Measurements from ENCODE around the gene FOXP1.
"Not testable (repeated sequence)": the region's sequence is repeated elsewhere in the genome, so short reads cannot be mapped to it uniquely, and the experiment has no call there.

Gene FOXP1

DNA sequence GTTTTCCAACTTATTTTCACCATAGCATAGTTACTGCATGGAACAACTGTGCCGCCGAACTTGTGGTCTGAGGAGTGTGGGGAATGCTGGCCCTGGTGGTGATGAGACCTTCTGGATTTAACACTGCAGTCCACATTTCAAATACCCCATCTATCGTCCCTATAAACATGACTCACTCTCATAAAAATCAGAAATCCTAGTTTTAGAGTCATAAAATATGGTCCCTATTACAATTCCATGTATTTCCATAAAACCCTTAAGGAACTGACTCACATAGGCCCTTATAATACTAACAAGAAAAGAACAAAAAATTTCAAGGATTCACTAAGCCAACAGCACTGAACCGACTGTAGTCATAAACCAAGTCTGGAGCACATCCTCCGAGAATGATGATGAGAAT lies 147.2 kb downstream of the FOXP1 start:
- no peak overlapping the region for H3K4me3 ChIP-seq (ENCODE audit: severe bottlenecking)
- TF ChIP-seq, protein P1, sequence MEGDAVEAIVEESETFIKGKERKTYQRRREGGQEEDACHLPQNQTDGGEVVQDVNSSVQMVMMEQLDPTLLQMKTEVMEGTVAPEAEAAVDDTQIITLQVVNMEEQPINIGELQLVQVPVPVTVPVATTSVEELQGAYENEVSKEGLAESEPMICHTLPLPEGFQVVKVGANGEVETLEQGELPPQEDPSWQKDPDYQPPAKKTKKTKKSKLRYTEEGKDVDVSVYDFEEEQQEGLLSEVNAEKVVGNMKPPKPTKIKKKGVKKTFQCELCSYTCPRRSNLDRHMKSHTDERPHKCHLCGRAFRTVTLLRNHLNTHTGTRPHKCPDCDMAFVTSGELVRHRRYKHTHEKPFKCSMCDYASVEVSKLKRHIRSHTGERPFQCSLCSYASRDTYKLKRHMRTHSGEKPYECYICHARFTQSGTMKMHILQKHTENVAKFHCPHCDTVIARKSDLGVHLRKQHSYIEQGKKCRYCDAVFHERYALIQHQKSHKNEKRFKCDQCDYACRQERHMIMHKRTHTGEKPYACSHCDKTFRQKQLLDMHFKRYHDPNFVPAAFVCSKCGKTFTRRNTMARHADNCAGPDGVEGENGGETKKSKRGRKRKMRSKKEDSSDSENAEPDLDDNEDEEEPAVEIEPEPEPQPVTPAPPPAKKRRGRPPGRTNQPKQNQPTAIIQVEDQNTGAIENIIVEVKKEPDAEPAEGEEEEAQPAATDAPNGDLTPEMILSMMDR (IDR thresholded peaks at IDR 0.05; ENCODE audit: poor library complexity, severe bottlenecking), result no peak
- H3K27me3 ChIP-seq (ENCODE audit: insufficient read depth, poor library complexity, severe bottlenecking), result no peaks in the 10 kb centered on the region
- H3K4me1 ChIP-seq (ENCODE audit: insufficient read depth, poor library complexity, severe bottlenecking), result peaks cover 54% of the 10 kb centered on the region
- no peaks in the 10 kb centered on the region for H3K9me3 ChIP-seq (ENCODE audit: severe bottlenecking)
- no peak for DNase-seq (ENCODE audit: low spot score)
- peaks cover 6% of the 10 kb centered on the region; the same call in 1 of the 2 replicates for H3K36me3 ChIP-seq (ENCODE audit: low read depth)
- peak; percentile 37; the same call in 1 of the 3 replicates for ATAC-seq (ENCODE audit: low read depth)
- H3K27ac ChIP-seq (ENCODE audit: poor library complexity, severe bottlenecking), result peak overlapping the region; percentile 73

DNA sequence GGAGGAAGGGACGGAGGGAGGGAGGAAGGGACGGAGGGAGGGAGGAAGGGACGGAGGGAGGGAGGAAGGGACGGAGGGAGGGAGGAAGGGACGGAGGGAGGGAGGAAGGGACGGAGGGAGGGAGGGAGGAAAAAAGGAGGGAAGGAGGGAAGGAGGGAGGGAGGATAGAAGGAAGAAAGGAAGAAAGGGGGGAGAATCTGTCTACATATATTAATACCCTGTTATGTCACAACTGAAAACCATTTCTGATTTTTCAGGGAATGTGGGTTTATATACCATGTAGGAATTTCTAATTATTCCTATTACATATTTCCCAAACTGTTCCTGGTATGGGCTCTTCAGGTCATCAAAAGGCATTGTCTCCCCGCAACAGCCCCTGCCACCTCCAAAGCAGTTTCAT lies 147.7 kb downstream of the FOXP1 start:
- not testable (repeated sequence) for H3K36me3 ChIP-seq (ENCODE audit: low read depth); H3K27me3 ChIP-seq (ENCODE audit: insufficient read depth, poor library complexity, severe bottlenecking); DNase-seq (ENCODE audit: low spot score); H3K9me3 ChIP-seq (ENCODE audit: severe bottlenecking); ATAC-seq (ENCODE audit: low read depth); H3K4me3 ChIP-seq (ENCODE audit: severe bottlenecking)
- Histone ChIP-seq H3K27ac (ENCODE audit: poor library complexity, severe bottlenecking) (peak overlapping the region; percentile 73), H3K4me1 (ENCODE audit: insufficient read depth, poor library complexity, severe bottlenecking) (peaks cover 54% of the 10 kb centered on the region)

DNA sequence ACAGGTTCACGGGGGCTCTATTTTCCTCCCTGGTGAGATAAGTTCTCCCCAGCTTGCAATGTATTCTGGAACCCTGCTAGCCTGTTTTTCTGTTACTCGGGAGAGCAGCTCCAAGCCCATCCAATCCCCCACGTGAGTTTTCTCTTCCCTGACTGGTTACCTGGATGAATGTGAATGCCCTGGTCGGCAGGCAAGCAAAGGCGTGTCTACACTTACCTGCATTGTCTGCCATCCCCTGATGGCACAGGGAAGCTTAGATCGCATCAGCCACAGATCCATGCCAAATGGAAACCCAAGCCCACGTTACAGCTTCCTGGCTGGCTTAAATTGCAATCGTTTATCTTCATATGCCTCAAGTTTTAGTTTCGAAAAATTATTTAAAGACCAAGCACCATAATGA lies 149.9 kb downstream of the FOXP1 start:
- no peaks in the 10 kb centered on the region for H3K27me3 ChIP-seq (ENCODE audit: insufficient read depth, poor library complexity, severe bottlenecking)
- TF ChIP-seq, protein P1 (IDR thresholded peaks at IDR 0.05; ENCODE audit: poor library complexity, severe bottlenecking), result no peak
- peaks cover 65% of the 10 kb centered on the region for H3K4me1 ChIP-seq (ENCODE audit: insufficient read depth, poor library complexity, severe bottlenecking)
- H3K27ac ChIP-seq (ENCODE audit: poor library complexity, severe bottlenecking), result peak overlapping the region; percentile 83
- no peaks in the 10 kb centered on the region for H3K9me3 ChIP-seq (ENCODE audit: severe bottlenecking)
- H3K36me3 ChIP-seq (ENCODE audit: low read depth), result peaks cover 6% of the 10 kb centered on the region; the same call in 1 of the 2 replicates
- ATAC-seq (ENCODE audit: low read depth) (no peak), DNase-seq (ENCODE audit: low spot score) (no peak)
- no peak overlapping the region for H3K4me3 ChIP-seq (ENCODE audit: severe bottlenecking)

DNA sequence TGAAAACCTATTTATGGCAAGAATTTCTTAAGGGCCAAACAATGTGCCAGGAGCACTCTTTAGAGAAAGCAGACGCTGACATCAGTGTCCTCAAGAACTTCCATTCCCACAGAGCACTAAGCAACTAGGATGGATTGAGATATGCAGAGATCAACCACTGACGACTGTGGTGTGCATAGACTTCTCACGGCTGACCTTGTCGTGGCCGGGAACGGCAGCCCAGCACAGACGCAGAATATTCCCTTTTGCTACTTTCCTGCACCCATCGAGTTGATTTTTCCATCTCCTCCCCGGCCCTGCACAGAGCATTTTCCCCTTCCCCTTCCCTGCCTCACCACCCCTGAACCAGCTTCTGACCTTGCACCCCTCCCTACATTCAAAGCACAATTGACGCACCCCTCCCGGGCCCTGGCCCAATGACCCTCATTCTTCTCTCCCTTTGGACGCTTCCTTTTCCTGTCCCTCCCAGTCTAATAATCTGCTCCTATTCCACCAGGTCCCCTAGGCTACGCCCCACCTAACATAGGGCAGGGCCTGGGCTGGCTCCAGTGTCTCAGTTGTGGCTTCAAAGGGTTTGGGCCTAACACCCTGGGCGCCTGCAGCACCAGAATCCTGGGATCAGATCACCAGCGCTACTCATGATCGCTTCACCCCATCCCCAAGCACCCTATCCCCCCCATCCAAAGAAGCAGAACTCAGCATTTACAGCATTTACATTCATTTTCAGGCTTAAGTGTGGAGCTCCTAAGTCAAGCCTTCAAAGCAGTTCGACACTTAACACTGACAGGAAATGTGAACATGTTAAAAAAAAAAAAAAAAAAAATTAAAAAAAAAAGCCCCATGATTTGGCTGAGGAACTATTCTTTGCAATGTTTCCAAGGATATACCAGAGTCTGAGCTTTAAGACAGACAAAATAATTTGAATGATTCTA lies 151.2 kb downstream of the FOXP1 start:
- DNase-seq (ENCODE audit: low spot score), result no peak
- no peak for ATAC-seq (ENCODE audit: low read depth)
- TF ChIP-seq, protein P1 (IDR thresholded peaks at IDR 0.05; ENCODE audit: poor library complexity, severe bottlenecking), result no peak
- Histone ChIP-seq H3K4me3 (ENCODE audit: severe bottlenecking) (no peak overlapping the region), H3K27ac (ENCODE audit: poor library complexity, severe bottlenecking) (peak overlapping the region; percentile 83), H3K9me3 (ENCODE audit: severe bottlenecking) (no peaks in the 10 kb centered on the region), H3K27me3 (ENCODE audit: insufficient read depth, poor library complexity, severe bottlenecking) (no peaks in the 10 kb centered on the region), H3K4me1 (ENCODE audit: insufficient read depth, poor library complexity, severe bottlenecking) (peaks cover 66% of the 10 kb centered on the region), H3K36me3 (ENCODE audit: low read depth) (peaks cover 6% of the 10 kb centered on the region; the same call in 1 of the 2 replicates)

DNA sequence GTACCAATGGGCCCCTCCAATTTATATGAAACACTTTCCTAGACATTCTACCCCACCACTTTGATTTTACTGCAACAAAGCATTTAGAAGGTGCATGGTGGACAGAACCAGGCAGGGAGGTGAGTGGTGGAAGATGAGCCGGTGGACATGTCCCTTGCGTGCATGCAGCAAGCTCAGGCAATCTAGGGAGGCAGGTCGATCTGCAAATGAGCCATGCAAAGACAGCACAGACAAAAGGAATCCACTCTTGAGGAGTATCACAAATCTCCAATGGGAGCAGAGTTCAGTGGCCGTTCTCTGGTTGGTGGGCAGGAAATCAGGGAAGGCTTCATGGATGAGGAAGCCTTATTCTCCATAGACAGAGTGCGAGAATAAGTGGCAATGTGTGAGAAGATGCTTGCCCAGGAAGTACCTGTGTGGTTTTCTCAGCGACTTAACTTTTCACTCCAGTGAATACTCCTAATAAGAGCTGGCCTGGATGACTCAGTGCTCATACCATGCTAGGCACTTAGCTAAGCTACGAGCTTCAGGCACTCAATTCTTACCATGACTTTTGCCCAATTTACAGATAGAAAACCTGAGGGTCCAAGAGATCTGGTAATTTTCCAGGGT lies 152.5 kb downstream of the FOXP1 start:
- ATAC-seq (ENCODE audit: low read depth), result peak; percentile 75
- no peak for DNase-seq (ENCODE audit: low spot score)
- no peaks in the 10 kb centered on the region for H3K9me3 ChIP-seq (ENCODE audit: severe bottlenecking)
- H3K4me1 ChIP-seq (ENCODE audit: insufficient read depth, poor library complexity, severe bottlenecking), result peaks cover 56% of the 10 kb centered on the region
- TF ChIP-seq, protein P1 (IDR thresholded peaks at IDR 0.05; ENCODE audit: poor library complexity, severe bottlenecking), result no peak
- peak overlapping the region; percentile 83 for H3K27ac ChIP-seq (ENCODE audit: poor library complexity, severe bottlenecking)
- no peaks in the 10 kb centered on the region for H3K36me3 ChIP-seq (ENCODE audit: low read depth)
- H3K27me3 ChIP-seq (ENCODE audit: insufficient read depth, poor library complexity, severe bottlenecking), result no peaks in the 10 kb centered on the region
- no peak overlapping the region for H3K4me3 ChIP-seq (ENCODE audit: severe bottlenecking)
